Activated B cell treated with CpG ODN at 0.5 μM for 24 hours (primary cell): ENCODE data around the gene BCAN. TPM values are rescaled to one million over a fixed set of nuclear protein-coding genes. Genes with fewer than 3 reads are reported as not detected.

Experiments used
- ATAC-seq: fragments of 200-7000 bp; cut with Tn5 transposase; one replicate; pipeline ENCODE4 v1.10.0; 2021; ENCODE audit warnings: low read depth, mild to moderate bottlenecking, moderate library complexity
- CTCF ChIA-PET: fragments of 350-600 bp; sonication (Branson Sonifier 250); formaldehyde crosslinking; loops from one replicate; lab custom pipeline; 2021; ENCODE audit warnings: antibody characterized with exemption; lab: Charles Lee
- POLR2A ChIA-PET: fragments of 350-600 bp; sonication (Branson Sonifier 250); formaldehyde crosslinking; loops from one replicate; lab custom pipeline; 2021; ENCODE audit warnings: antibody characterized with exemption; lab: Charles Lee
- DNase-seq: peaks from one replicate; pipeline ENCODE4 v3.0.0; 2022
- H3K27ac Mint-ChIP-seq: one replicate; pipeline ENCODE4 v1.8.0; 2020; ENCODE audit warnings: mixed read lengths
- H3K27me3 Mint-ChIP-seq: one replicate; pipeline ENCODE4 v1.8.0; 2021; ENCODE audit warnings: mixed read lengths
- H3K36me3 Mint-ChIP-seq: one replicate; pipeline ENCODE4 v1.8.0; 2021; ENCODE audit warnings: low read depth, mixed read lengths
- H3K4me1 Mint-ChIP-seq: one replicate; pipeline ENCODE4 v1.8.0; 2021; ENCODE audit warnings: mixed read lengths
- H3K4me3 Mint-ChIP-seq: one replicate; pipeline ENCODE4 v1.8.0; 2020; ENCODE audit warnings: mild to moderate bottlenecking, mixed read lengths
- H3K9me3 Mint-ChIP-seq: one replicate; pipeline ENCODE4 v1.8.0; 2020; ENCODE audit warnings: mixed read lengths
- CTCF ChIP-seq: fragments of 200-600 bp; IDR thresholded peaks from one replicate; pipeline ENCODE4 v1.8.0; 2022; ENCODE audit warnings: antibody characterized with exemption, mild to moderate bottlenecking
- intact Hi-C: fragments of 100-400 bp; cut with micrococcal nuclease; formaldehyde crosslinking; loops from one replicate; pipeline ENCODE4 v1.15.1; 2024
- total RNA-seq: library from RNA; stranded (reverse); gene quantifications from 2 replicates; pipeline ENCODE4 v1.2.3, GENCODE V29; 2022

BCAN gene
- total RNA-seq, 1 donor from 2014 or later: 0.51 TPM

GRCh38 chr1:156676820-156677615 lies 35.1 kb downstream of the BCAN start, which contains the start of gene NES:
NES (minus strand) TSS chr1:156677407; CDS start chr1:156677264, 143 bp downstream.
- Mint-ChIP-seq H3K27ac (no peak within 1 kb of the TSS), H3K9me3 (no peaks in the 10 kb centered on the region), H3K4me1 (peaks cover 22% of the 10 kb centered on the region), H3K36me3 (no peaks in the 10 kb centered on the region), H3K27me3 (peaks cover 68% of the 10 kb centered on the region), H3K4me3 (peak within 1 kb of the TSS; percentile 35)
- CTCF ChIA-PET: interaction anchor here (0.5 to 8.2 kb wide), 7 partner anchors 13 to 1900 kb away, joined by 3 to 63 read pairs (median 10); partner anchors contain the start of genes CRABP2 and HAPLN2
- intact Hi-C loops: loop anchor here (5.0 kb wide), 1 partner anchor 240 kb away; no protein-coding TSS in a partner anchor
- POLR2A ChIA-PET: interaction anchor here (0.6 to 1.2 kb wide), 4 partner anchors 9 to 172 kb away, joined by 3 to 11 read pairs (median 4); no protein-coding TSS in a partner anchor
- no peak for ATAC-seq
- DNase-seq: no peak
- no peak for TF ChIP-seq CTCF

- POLR2A ChIA-PET: interaction anchor here (0.6 to 0.8 kb wide), 4 partner anchors 10 to 173 kb away, joined by 3 to 11 read pairs (median 4); no protein-coding TSS in a partner anchor
- DNase-seq (no peak), ATAC-seq (peak; percentile 49)
- peaks cover 69% of the 10 kb centered on the region for H3K27me3 Mint-ChIP-seq
- intact Hi-C loops: loop anchor here (1.0 to 5.0 kb wide), 4 partner anchors 18 to 295 kb away; no protein-coding TSS in a partner anchor
- no peaks in the 10 kb centered on the region for H3K36me3 Mint-ChIP-seq
- H3K4me1 Mint-ChIP-seq: peaks cover 27% of the 10 kb centered on the region
- H3K4me3 Mint-ChIP-seq: peak overlapping the region; percentile 32
- CTCF ChIA-PET: interaction anchor here (0.5 to 8.2 kb wide), 7 partner anchors 17 to 1899 kb away, joined by 3 to 63 read pairs (median 10); partner anchors contain the start of gene HAPLN2
- TF ChIP-seq CTCF: no peak
- no peaks in the 10 kb centered on the region for H3K9me3 Mint-ChIP-seq
- no peak overlapping the region for H3K27ac Mint-ChIP-seq
These were observed 36.0 kb downstream of the BCAN start for GRCh38 chr1:156677616-156678596.

- CTCF ChIA-PET: interaction anchor here (0.9 to 8.2 kb wide), 3 partner anchors 19 to 54 kb away, joined by 4 to 63 read pairs (median 5); no protein-coding TSS in a partner anchor
These were observed 38.1 kb downstream of the BCAN start for GRCh38 chr1:156680056-156680455.

More at GRCh38 chr1:156680056-156680455, 38.1 kb downstream of the BCAN start:
- intact Hi-C loops: no loop called here
- no peak overlapping the region for H3K27ac Mint-ChIP-seq
- H3K4me1 Mint-ChIP-seq: peaks cover 43% of the 10 kb centered on the region
- no peak for DNase-seq
- no peak for ATAC-seq
- H3K27me3 Mint-ChIP-seq: peaks cover 67% of the 10 kb centered on the region
- no peaks in the 10 kb centered on the region for H3K36me3 Mint-ChIP-seq
- H3K9me3 Mint-ChIP-seq: no peaks in the 10 kb centered on the region
- TF ChIP-seq CTCF: no peak
- H3K4me3 Mint-ChIP-seq: no peak overlapping the region
- POLR2A ChIA-PET: no interaction called here
